ENCODE results near the gene MSH3.

Gene MSH3

GRCh38 chr5:80919678-80920196 is 265.3 kb downstream of the MSH3 start:
- no peak for DNase-seq

GRCh38 chr5:80920333-80920732 is 265.9 kb downstream of the MSH3 start:
- DNase-seq = no peak

- DNase-seq = no peak
Observed at GRCh38 chr5:80921026-80921425, 266.6 kb downstream of the MSH3 start.

- no peak for DNase-seq
Observed at GRCh38 chr5:80925931-80926330, 271.5 kb downstream of the MSH3 start.
